ENCODE data around the gene FXYD5.

FXYD5 gene

GRCh38 chr19:35160629-35161433, 6.3 kb downstream of the FXYD5 start:
- DNase-seq: no peak

GRCh38 chr19:35161434-35161743, 6.9 kb downstream of the FXYD5 start:
- DNase-seq: no peak

GRCh38 chr19:35162471-35163326, 8.2 kb downstream of the FXYD5 start:
- DNase-seq: no peak

GRCh38 chr19:35164418-35164817, 9.9 kb downstream of the FXYD5 start:
- DNase-seq: no peak

- no peak for DNase-seq
These were observed 10.9 kb downstream of the FXYD5 start for GRCh38 chr19:35165200-35166058.

- DNase-seq: peak; percentile 80
These were observed 11.8 kb downstream of the FXYD5 start for GRCh38 chr19:35166100-35167063.

- DNase-seq: peak; percentile 14
These were observed 12.9 kb downstream of the FXYD5 start for GRCh38 chr19:35167251-35168119.

- DNase-seq: peak; percentile 79
These were observed 13.7 kb downstream of the FXYD5 start for GRCh38 chr19:35168196-35168595.

- DNase-seq: no peak
These were observed 14.9 kb downstream of the FXYD5 start for GRCh38 chr19:35169221-35169995.

GRCh38 chr19:35170359-35171061, 16.0 kb downstream of the FXYD5 start:
- no peak for DNase-seq

GRCh38 chr19:35171730-35172129, 17.2 kb downstream of the FXYD5 start:
- DNase-seq: peak; percentile 67

- DNase-seq: no peak
These were observed 19.7 kb downstream of the FXYD5 start for GRCh38 chr19:35174226-35174625.

GRCh38 chr19:35176181-35176570, 21.6 kb downstream of the FXYD5 start:
- DNase-seq: no peak

GRCh38 chr19:35177377-35178274, 23.1 kb downstream of the FXYD5 start:
- peak; percentile 84 for DNase-seq

GRCh38 chr19:35178701-35179100, 24.2 kb downstream of the FXYD5 start:
- DNase-seq: no peak

- DNase-seq: no peak
These were observed 25.3 kb downstream of the FXYD5 start for GRCh38 chr19:35179830-35180229.

- DNase-seq: no peak
These were observed 26.9 kb downstream of the FXYD5 start for GRCh38 chr19:35181387-35181786.

- no peak for DNase-seq
These were observed 29.7 kb downstream of the FXYD5 start for GRCh38 chr19:35184267-35184666.

Measured in hematopoietic multipotent progenitor cell treated with erythropoietin and hydrocortisone succinate and interleukin-3 and kit ligand, for 8 days (in vitro differentiated cells).